SH-SY5Y (cell line): ENCODE results near the gene PFKFB4.

Experiments
- GATA2 ChIP-seq: IDR thresholded peaks from 2 replicates; pipeline ENCODE4 v1.6.1; 2011; ENCODE audit warnings: mild to moderate bottlenecking, low read depth, low read length
- GATA3 ChIP-seq: IDR thresholded peaks from 2 replicates; pipeline ENCODE4 v1.6.1; 2011; ENCODE audit warnings: low read depth, mild to moderate bottlenecking, low read length, moderate library complexity

GRCh38 chr3:48514431-48515227 is 42.0 kb downstream of the PFKFB4 start:
- TF ChIP-seq GATA2 (no peak), GATA3 (no peak)
